Activated T-helper 1 cell treated with anti-CD3 and anti-CD28 coated beads, Interleukin-12 subunit alpha, Interleukin-12 subunit beta, Interleukin-2, Interleukin-4 antibody, amounts not matched to agents 30 ng/mL and 10 ng/mL and 1 ng/mL, durations not matched to agents 14 hours and 24 hours and 36 hours (primary cell): ENCODE data around the gene SPOCK1. TPM values are rescaled to one million over a fixed set of nuclear protein-coding genes. Genes with fewer than 3 reads are reported as not detected.
"Not testable (repeated sequence)": the region's sequence is repeated elsewhere in the genome, so short reads cannot be mapped to it uniquely, and the experiment has no call there.

Source experiments
- DNase-seq: peaks from one replicate; pipeline ENCODE4 v3.0.0; 2021; ENCODE audit warnings: low spot score
- H3K27ac Mint-ChIP-seq: one replicate; pipeline ENCODE4 v1.8.0; 2021; ENCODE audit warnings: mild to moderate bottlenecking, mixed read lengths
- H3K27me3 Mint-ChIP-seq: one replicate; pipeline ENCODE4 v1.8.0; 2022; ENCODE audit warnings: mild to moderate bottlenecking, moderate library complexity, mixed read lengths; ENCODE audit not compliant: insufficient read depth
- H3K36me3 Mint-ChIP-seq: one replicate; pipeline ENCODE4 v1.8.0; 2021; ENCODE audit warnings: low read depth, mixed read lengths
- H3K4me1 Mint-ChIP-seq: one replicate; pipeline ENCODE4 v1.8.0; 2021; ENCODE audit warnings: low read depth, mixed read lengths
- H3K4me3 Mint-ChIP-seq: one replicate; pipeline ENCODE4 v1.8.0; 2021; ENCODE audit warnings: mild to moderate bottlenecking, moderate library complexity, mixed read lengths
- H3K9me3 Mint-ChIP-seq: one replicate; pipeline ENCODE4 v1.8.0; 2021; ENCODE audit warnings: mixed read lengths
- intact Hi-C: fragments of 100-400 bp; cut with micrococcal nuclease; formaldehyde crosslinking; loops from one replicate; pipeline ENCODE4 v1.15.1; 2024
- total RNA-seq: library from RNA; stranded (reverse); gene quantifications from 2 replicates; pipeline ENCODE4 v1.2.3, GENCODE V29; 2022

SPOCK1 gene
- total RNA-seq: not detected in 2 replicates

GRCh38 chr5:137498736-137499505 is at the start of gene SPOCK1:
SPOCK1 (minus strand) TSS chr5:137499326.
- peak; percentile 36 for DNase-seq
- Mint-ChIP-seq H3K9me3 (no peaks in the 10 kb centered on the region), H3K27me3 (peaks cover 34% of the 10 kb centered on the region), H3K27ac (no peak within 1 kb of the TSS), H3K36me3 (no peaks in the 10 kb centered on the region), H3K4me1 (no peaks in the 10 kb centered on the region), H3K4me3 (no peak within 1 kb of the TSS)
- intact Hi-C loops: loop anchor here (1.0 kb wide), 2 partner anchors 155 to 179 kb away; no protein-coding TSS in a partner anchor

GRCh38 chr5:137545956-137546355 is 46.8 kb upstream of the SPOCK1 start:
- no peaks in the 10 kb centered on the region for H3K36me3 Mint-ChIP-seq
- H3K4me1 Mint-ChIP-seq: no peaks in the 10 kb centered on the region
- intact Hi-C loops: no loop called here
- H3K27ac Mint-ChIP-seq: no peak overlapping the region
- H3K4me3 Mint-ChIP-seq: no peak overlapping the region
- H3K9me3 Mint-ChIP-seq: peaks cover 10% of the 10 kb centered on the region
- H3K27me3 Mint-ChIP-seq: peaks cover 3% of the 10 kb centered on the region
- DNase-seq: no peak

GRCh38 chr5:137535449-137535848 is 36.3 kb upstream of the SPOCK1 start:
- H3K4me1 Mint-ChIP-seq, intact Hi-C loops, H3K4me3 Mint-ChIP-seq, H3K9me3 Mint-ChIP-seq, H3K36me3 Mint-ChIP-seq, H3K27me3 Mint-ChIP-seq, DNase-seq, H3K27ac Mint-ChIP-seq: not testable (repeated sequence)

GRCh38 chr5:137533963-137534362 is 34.8 kb upstream of the SPOCK1 start:
- Mint-ChIP-seq H3K4me3 (no peak overlapping the region), H3K27ac (no peak overlapping the region), H3K4me1 (no peaks in the 10 kb centered on the region), H3K27me3 (peaks cover 2% of the 10 kb centered on the region), H3K9me3 (peaks cover 3% of the 10 kb centered on the region), H3K36me3 (no peaks in the 10 kb centered on the region)
- intact Hi-C loops: no loop called here
- no peak for DNase-seq

GRCh38 chr5:137531266-137531665 is 32.1 kb upstream of the SPOCK1 start:
- Mint-ChIP-seq H3K4me1 (no peaks in the 10 kb centered on the region), H3K36me3 (no peaks in the 10 kb centered on the region), H3K27me3 (peaks cover 2% of the 10 kb centered on the region), H3K27ac (no peak overlapping the region), H3K9me3 (peaks cover 2% of the 10 kb centered on the region), H3K4me3 (no peak overlapping the region)
- no peak for DNase-seq
- intact Hi-C loops: no loop called here

GRCh38 chr5:137521246-137521645 is 22.1 kb upstream of the SPOCK1 start:
- intact Hi-C loops: no loop called here
- H3K27me3 Mint-ChIP-seq: peaks cover 3% of the 10 kb centered on the region
- H3K9me3 Mint-ChIP-seq: no peaks in the 10 kb centered on the region
- no peak for DNase-seq
- H3K27ac Mint-ChIP-seq: no peak overlapping the region
- no peaks in the 10 kb centered on the region for H3K4me1 Mint-ChIP-seq
- H3K36me3 Mint-ChIP-seq: no peaks in the 10 kb centered on the region
- no peak overlapping the region for H3K4me3 Mint-ChIP-seq

GRCh38 chr5:137516961-137517360 is 17.8 kb upstream of the SPOCK1 start:
- DNase-seq: no peak
- Mint-ChIP-seq H3K4me3 (no peak overlapping the region), H3K9me3 (no peaks in the 10 kb centered on the region)

GRCh38 chr5:137516251-137516797 is 17.2 kb upstream of the SPOCK1 start:
- Mint-ChIP-seq H3K36me3 (no peaks in the 10 kb centered on the region), H3K4me1 (no peaks in the 10 kb centered on the region), H3K27me3 (peaks cover 8% of the 10 kb centered on the region), H3K9me3 (no peaks in the 10 kb centered on the region), H3K4me3 (no peak overlapping the region), H3K27ac (no peak overlapping the region)
- DNase-seq: no peak
- intact Hi-C loops: no loop called here

More at GRCh38 chr5:137516961-137517360, 17.8 kb upstream of the SPOCK1 start:
- no peaks in the 10 kb centered on the region for H3K36me3 Mint-ChIP-seq
- no peaks in the 10 kb centered on the region for H3K4me1 Mint-ChIP-seq
- H3K27me3 Mint-ChIP-seq: peaks cover 8% of the 10 kb centered on the region
- H3K27ac Mint-ChIP-seq: no peak overlapping the region
- intact Hi-C loops: no loop called here

- Mint-ChIP-seq H3K36me3 (no peaks in the 10 kb centered on the region), H3K27me3 (peaks cover 8% of the 10 kb centered on the region), H3K9me3 (no peaks in the 10 kb centered on the region), H3K27ac (no peak overlapping the region), H3K4me3 (no peak overlapping the region), H3K4me1 (no peaks in the 10 kb centered on the region)
- no peak for DNase-seq
- intact Hi-C loops: no loop called here
These were observed 16.1 kb upstream of the SPOCK1 start for GRCh38 chr5:137515238-137515637.

- no peak overlapping the region for H3K4me3 Mint-ChIP-seq
- H3K27ac Mint-ChIP-seq: no peak overlapping the region
- DNase-seq: no peak
- H3K9me3 Mint-ChIP-seq: no peaks in the 10 kb centered on the region
- H3K36me3 Mint-ChIP-seq: no peaks in the 10 kb centered on the region
- intact Hi-C loops: no loop called here
- peaks cover 2% of the 10 kb centered on the region for H3K27me3 Mint-ChIP-seq
- H3K4me1 Mint-ChIP-seq: no peaks in the 10 kb centered on the region
These were observed 11.5 kb upstream of the SPOCK1 start for GRCh38 chr5:137510671-137511070.

GRCh38 chr5:137507150-137507549 is 8.0 kb upstream of the SPOCK1 start:
- Mint-ChIP-seq H3K4me1 (no peaks in the 10 kb centered on the region), H3K27me3 (no peaks in the 10 kb centered on the region), H3K36me3 (no peaks in the 10 kb centered on the region), H3K4me3 (no peak overlapping the region), H3K9me3 (no peaks in the 10 kb centered on the region), H3K27ac (no peak overlapping the region)
- no peak for DNase-seq
- intact Hi-C loops: no loop called here

- intact Hi-C loops: no loop called here
- Mint-ChIP-seq H3K4me3 (no peak overlapping the region), H3K27me3 (no peaks in the 10 kb centered on the region), H3K9me3 (no peaks in the 10 kb centered on the region), H3K4me1 (no peaks in the 10 kb centered on the region), H3K27ac (no peak overlapping the region), H3K36me3 (no peaks in the 10 kb centered on the region)
- no peak for DNase-seq
These were observed 7.2 kb upstream of the SPOCK1 start for GRCh38 chr5:137506296-137506695.

GRCh38 chr5:137504916-137505315 is 5.8 kb upstream of the SPOCK1 start:
- intact Hi-C loops: no loop called here
- no peak for DNase-seq
- H3K9me3 Mint-ChIP-seq: no peaks in the 10 kb centered on the region
- no peaks in the 10 kb centered on the region for H3K4me1 Mint-ChIP-seq
- no peaks in the 10 kb centered on the region for H3K36me3 Mint-ChIP-seq
- H3K27me3 Mint-ChIP-seq: peaks cover 5% of the 10 kb centered on the region
- no peak overlapping the region for H3K4me3 Mint-ChIP-seq
- no peak overlapping the region for H3K27ac Mint-ChIP-seq
